GM18909 (cell line): Measurements from ENCODE around the gene CNN2.

Source experiments
- ATAC-seq: cut with Tn5 transposase; IDR thresholded peaks from one replicate; pipeline ENCODE4 v1.9.1; 2021; ENCODE audit warnings: mild to moderate bottlenecking; ENCODE audit not compliant: unreplicated experiment, poor library complexity

Gene CNN2

GRCh38 chr19:995051-995827 lies 31.2 kb upstream of the CNN2 start:
- ATAC-seq: no peak

- ATAC-seq: no peak
These were observed 30.2 kb upstream of the CNN2 start for GRCh38 chr19:996051-996838.

DNA sequence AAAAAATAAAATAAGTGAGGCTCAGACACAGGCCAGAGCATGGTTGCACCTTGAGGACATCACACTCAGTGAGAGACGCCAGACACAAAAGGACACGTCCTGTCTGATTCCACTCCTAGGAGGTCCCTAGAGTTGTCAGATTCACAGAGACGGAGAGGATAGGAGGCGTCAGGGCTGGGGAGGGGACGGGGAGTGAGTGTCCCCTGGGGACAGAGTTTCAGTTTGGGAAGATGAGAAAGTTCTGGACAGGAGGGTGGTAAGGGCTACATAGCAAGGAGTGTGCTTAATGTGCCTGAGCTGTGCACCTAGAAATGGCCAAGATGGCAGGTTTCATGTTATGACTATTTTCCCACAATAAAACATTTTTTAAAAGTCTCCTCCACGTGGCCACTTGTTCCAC lies 28.3 kb upstream of the CNN2 start:
- no peak for ATAC-seq

DNA sequence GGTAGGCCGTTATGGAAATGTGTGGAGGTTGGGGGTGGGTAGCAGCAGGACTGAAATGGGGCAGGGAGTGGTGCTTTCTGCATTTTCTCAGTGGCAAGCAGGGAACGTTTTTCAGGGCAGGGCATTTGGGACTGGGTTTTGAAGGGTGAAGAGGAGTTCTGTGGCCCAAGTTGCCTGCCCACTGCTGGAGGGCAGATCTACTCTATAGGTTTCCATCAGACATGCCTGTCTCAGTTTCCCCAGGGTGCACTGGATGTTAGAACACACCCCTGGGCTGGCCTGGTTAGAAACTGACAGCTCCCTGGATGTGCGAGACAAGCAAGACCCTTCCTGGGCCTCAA lies 27.1 kb upstream of the CNN2 start:
- no peak for ATAC-seq

- ATAC-seq: no peak
These were observed 26.3 kb upstream of the CNN2 start, which contains the start of gene GRIN3B for GRCh38 chr19:1000095-1000494. TSS of gene GRIN3B (plus strand) at chr19:1000419. CDS start at chr19:1000438, 19 bp downstream.

- no peak for ATAC-seq
These were observed 25.5 kb upstream of the CNN2 start for GRCh38 chr19:1000591-1001537.

GRCh38 chr19:1001538-1002166 lies 24.8 kb upstream of the CNN2 start:
- ATAC-seq: no peak

DNA sequence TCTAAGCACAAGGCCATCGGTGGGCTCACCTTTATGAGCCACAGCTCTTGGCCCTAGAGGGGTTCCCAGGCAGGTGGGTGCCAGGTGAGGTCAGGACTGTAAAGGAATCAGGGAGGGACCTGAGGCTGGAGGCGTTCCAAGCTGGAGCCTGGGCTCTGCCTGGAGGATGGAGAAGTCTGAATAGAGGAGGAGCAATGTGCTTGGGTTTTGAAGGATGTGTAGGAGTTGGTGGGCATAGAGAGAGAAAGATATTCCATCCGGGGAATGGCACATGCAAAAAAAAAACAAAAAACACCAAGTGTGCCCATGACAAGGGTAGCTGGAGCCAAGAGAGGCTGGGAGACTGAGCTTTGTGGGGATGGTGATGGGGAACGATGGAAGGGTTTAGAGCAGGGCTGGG lies 23.8 kb upstream of the CNN2 start:
- ATAC-seq: no peak

GRCh38 chr19:1003283-1003682 lies 23.1 kb upstream of the CNN2 start:
- ATAC-seq: no peak

GRCh38 chr19:1004204-1004802 lies 22.1 kb upstream of the CNN2 start:
- ATAC-seq: no peak

GRCh38 chr19:1004803-1005664 lies 21.4 kb upstream of the CNN2 start:
- ATAC-seq: no peak

DNA sequence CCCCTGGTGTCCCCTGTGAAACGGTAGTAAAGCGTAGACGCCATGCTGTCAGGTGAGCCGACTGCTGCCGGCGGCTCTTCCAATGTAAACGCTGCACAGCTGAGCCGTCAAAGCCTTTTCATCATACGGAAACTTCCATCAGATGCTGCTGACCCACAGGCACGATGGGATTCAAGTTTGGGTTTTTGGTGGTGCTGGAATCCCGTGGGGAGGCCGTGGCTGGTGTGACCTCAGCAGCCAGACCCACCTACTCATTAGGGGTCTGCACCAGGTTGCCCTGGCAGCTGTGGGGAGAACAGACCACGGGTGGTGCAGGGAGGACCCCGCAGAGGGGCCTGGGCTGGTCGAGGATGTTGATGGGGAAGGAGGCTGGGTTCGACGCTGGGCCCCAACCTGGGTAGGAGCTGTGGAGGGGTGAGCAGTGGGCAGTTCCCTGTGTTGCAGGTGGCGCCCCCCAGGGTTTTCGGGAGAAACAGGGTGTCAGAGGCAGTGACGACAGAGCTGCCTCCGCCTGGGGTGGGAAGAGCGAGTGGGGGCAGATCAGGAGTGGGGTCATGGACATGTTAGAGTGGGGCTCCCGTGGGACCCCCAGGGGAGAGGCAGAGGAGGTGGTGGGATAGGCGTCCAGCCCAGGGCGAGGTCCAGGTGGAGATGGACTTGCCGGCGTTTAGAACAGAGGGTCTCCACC lies 19.6 kb upstream of the CNN2 start:
- ATAC-seq: no peak

GRCh38 chr19:1007399-1008251 lies 18.8 kb upstream of the CNN2 start:
- ATAC-seq: no peak

DNA sequence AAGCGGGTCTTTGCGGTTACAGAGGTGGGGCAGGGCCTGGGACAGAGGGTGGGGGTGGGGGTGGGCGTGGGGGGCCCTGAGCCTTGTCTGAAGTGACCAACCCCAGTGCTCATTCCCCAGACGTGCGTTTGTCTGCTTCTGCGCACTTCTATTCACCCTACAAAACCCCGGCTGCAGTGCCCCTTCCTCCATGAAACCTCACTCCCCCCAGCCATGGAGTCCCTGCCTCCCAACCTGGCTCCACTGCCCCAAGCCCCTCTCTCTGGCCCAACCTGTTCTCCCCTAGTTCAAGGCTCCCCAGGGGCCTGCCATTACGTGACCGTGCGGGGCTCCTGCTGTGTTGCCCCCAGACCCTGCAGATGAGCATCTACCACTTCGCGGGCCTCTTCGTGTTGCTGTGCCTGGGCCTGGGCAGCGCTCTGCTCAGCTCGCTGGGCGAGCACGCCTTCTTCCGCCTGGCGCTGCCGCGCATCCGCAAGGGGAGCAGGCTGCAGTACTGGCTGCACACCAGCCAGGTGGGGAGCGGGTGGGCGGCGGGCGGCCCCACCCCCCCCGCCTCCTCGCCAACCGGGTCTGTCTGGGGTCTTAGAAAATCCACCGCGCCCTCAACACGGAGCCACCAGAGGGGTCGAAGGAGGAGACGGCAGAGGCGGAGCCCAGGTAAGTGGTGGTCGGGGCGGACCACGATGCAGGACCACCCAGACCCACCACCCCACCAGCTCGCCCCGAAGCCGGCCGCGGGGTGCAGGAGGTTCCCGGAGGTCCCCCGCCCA lies 18.0 kb upstream of the CNN2 start:
- ATAC-seq: no peak

DNA sequence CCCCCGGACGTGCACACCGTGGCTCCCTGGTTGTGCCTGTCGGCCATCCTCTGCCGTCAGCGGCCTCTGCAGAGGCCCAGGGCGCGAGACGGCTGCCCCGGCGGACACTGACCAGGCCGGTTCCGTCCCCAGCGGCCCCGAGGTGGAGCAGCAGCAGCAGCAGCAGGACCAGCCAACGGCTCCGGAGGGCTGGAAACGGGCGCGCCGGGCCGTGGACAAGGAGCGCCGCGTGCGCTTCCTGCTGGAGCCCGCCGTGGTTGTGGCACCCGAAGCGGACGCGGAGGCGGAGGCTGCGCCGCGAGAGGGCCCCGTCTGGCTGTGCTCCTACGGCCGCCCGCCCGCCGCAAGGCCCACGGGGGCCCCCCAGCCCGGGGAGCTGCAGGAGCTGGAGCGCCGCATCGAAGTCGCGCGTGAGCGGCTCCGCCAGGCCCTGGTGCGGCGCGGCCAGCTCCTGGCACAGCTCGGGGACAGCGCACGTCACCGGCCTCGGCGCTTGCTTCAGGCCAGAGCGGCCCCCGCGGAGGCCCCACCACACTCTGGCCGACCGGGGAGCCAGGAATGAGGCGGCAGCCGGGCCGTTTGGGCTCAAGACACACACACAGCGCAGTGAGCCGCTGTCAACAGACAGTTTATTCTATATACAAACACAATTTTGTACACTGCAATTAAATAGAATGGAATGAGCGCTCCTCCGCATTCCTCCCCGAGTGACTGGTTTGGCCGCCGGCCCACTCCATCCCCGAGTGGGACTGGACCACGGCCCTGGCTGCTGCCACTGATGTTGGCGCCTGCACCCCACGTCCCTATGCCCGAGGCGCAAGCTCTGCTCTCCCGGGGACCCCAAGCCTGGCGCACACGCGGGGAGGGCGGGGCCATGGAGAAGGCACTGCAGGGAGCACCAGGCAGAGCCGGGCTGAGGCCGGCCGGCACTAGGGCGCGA lies 17.1 kb upstream of the CNN2 start:
- no peak for ATAC-seq
